RWPE1 (cell line): Measurements from ENCODE around the gene NUP155.

ENCODE experiments used
- CTCF ChIA-PET: fragments of 350-600 bp; sonication (Branson Sonifier 250); formaldehyde crosslinking; extraction: SDS; loops from one replicate; lab custom pipeline; 2021; lab: Yijun Ruan, JAX
- POLR2A ChIA-PET: fragments of 400-600 bp; formaldehyde crosslinking; extraction: SDS; loops from one replicate; lab custom pipeline; 2020; ENCODE audit warnings: antibody characterized with exemption; ENCODE audit not compliant: low non-redundant PET; lab: Yijun Ruan, JAX
- DNase-seq: peaks from one replicate; pipeline ENCODE4 v3.0.0; 2012; ENCODE audit warnings: low spot score
- H3K27ac ChIP-seq: fragments of 450-650 bp; 2 replicates; pipeline ENCODE4 v1.5.1; 2017
- TF ChIP-seq, protein P1 (sequence below): fragments of 450-650 bp; conservative IDR thresholded peaks from 2 replicates; pipeline ENCODE4 v1.5.1; 2017; ENCODE audit warnings: low read depth, mild to moderate bottlenecking

The NUP155 gene

GRCh38 chr5:37326536-37326935 is 44.4 kb downstream of the NUP155 start:
- TF ChIP-seq, protein P1, sequence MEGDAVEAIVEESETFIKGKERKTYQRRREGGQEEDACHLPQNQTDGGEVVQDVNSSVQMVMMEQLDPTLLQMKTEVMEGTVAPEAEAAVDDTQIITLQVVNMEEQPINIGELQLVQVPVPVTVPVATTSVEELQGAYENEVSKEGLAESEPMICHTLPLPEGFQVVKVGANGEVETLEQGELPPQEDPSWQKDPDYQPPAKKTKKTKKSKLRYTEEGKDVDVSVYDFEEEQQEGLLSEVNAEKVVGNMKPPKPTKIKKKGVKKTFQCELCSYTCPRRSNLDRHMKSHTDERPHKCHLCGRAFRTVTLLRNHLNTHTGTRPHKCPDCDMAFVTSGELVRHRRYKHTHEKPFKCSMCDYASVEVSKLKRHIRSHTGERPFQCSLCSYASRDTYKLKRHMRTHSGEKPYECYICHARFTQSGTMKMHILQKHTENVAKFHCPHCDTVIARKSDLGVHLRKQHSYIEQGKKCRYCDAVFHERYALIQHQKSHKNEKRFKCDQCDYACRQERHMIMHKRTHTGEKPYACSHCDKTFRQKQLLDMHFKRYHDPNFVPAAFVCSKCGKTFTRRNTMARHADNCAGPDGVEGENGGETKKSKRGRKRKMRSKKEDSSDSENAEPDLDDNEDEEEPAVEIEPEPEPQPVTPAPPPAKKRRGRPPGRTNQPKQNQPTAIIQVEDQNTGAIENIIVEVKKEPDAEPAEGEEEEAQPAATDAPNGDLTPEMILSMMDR, result no peak
- POLR2A ChIA-PET, result no interaction called here
- no peak overlapping the region for H3K27ac ChIP-seq
- DNase-seq, result no peak
- CTCF ChIA-PET, result no interaction called here

- H3K27ac ChIP-seq, result no peak overlapping the region
- DNase-seq, result no peak
- ChIA-PET CTCF (interaction anchor here (0.6 kb wide), 1 partner anchor 100 kb away, joined by 3 read pairs; no protein-coding TSS in a partner anchor), POLR2A (no interaction called here)
- TF ChIP-seq, protein P1, result no peak
These were observed 47.3 kb downstream of the NUP155 start for GRCh38 chr5:37323607-37324006.

GRCh38 chr5:37319037-37319782 is 51.7 kb downstream of the NUP155 start:
- H3K27ac ChIP-seq, result no peak overlapping the region
- CTCF ChIA-PET, result interaction anchor here (0.5 kb wide), 1 partner anchor 25 kb away, joined by 4 read pairs; no protein-coding TSS in a partner anchor
- POLR2A ChIA-PET, result no interaction called here
- DNase-seq, result no peak
- TF ChIP-seq, protein P1, result no peak

DNA sequence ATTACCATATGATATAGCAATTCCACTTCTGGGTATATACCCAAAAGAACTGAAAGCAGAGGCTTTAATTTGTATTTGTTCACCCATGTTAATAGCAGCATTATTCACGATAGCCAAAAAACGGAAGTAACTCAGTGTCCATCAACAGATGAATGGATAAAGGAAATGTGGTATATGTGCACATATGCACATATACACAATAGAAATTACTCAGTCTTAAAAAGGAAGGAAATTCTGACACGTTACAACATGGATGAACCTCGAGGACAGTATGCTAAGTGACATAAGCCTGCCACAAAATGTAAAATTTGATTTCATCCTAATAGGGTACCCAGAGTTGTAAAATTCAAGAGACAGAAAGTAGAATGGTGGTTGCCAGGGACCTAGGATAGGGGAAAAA is 54.9 kb downstream of the NUP155 start:
- TF ChIP-seq, protein P1, result no peak
- no peak overlapping the region for H3K27ac ChIP-seq
- no peak for DNase-seq
- ChIA-PET POLR2A (no interaction called here), CTCF (no interaction called here)

GRCh38 chr5:37310360-37310759 is 60.5 kb downstream of the NUP155 start:
- POLR2A ChIA-PET, result no interaction called here
- TF ChIP-seq, protein P1, result no peak
- CTCF ChIA-PET, result interaction anchor here (0.7 kb wide), 1 partner anchor 285 kb away, joined by 3 read pairs; no protein-coding TSS in a partner anchor
- no peak overlapping the region for H3K27ac ChIP-seq
- DNase-seq, result no peak

GRCh38 chr5:37308793-37309192 is 62.1 kb downstream of the NUP155 start:
- POLR2A ChIA-PET, result no interaction called here

More at GRCh38 chr5:37308793-37309192, 62.1 kb downstream of the NUP155 start:
- DNase-seq, result no peak
- CTCF ChIA-PET, result no interaction called here
- H3K27ac ChIP-seq, result no peak overlapping the region
- TF ChIP-seq, protein P1, result no peak
